MM.1S (cell line): Measurements from ENCODE around the gene ATF7IP2.

Experiments used
- DNase-seq: peaks from one replicate; pipeline ENCODE4 v3.0.0-alpha.2; 2015
- H2AFZ ChIP-seq: fragments of 300-600 bp; sonication (generic); 2 replicates; pipeline ENCODE4 v1.6.0; 2016; ENCODE audit warnings: antibody characterized with exemption, low read length
- H3F3A ChIP-seq: fragments of 300-600 bp; sonication (generic); 2 replicates; pipeline ENCODE4 v1.6.1; 2016; ENCODE audit warnings: mild to moderate bottlenecking, antibody characterized with exemption, low read length, moderate library complexity, mixed read lengths; ENCODE audit not compliant: insufficient read depth
- H3K27ac ChIP-seq: fragments of 300-600 bp; sonication (generic); 2 replicates; pipeline ENCODE4 v1.5.1; 2016; ENCODE audit warnings: mild to moderate bottlenecking, low read length
- H3K27me3 ChIP-seq: fragments of 300-600 bp; sonication (generic); replicated peaks from 2 replicates; pipeline ENCODE4 v1.6.0; 2016; ENCODE audit warnings: low read length; ENCODE audit not compliant: insufficient read depth
- H3K36me3 ChIP-seq: fragments of 300-600 bp; sonication (generic); replicated peaks from 2 replicates; pipeline ENCODE4 v1.6.1; 2016; ENCODE audit warnings: mild to moderate bottlenecking, low read length, mixed read lengths; ENCODE audit not compliant: insufficient read depth
- H3K4me1 ChIP-seq: fragments of 300-600 bp; sonication (generic); 2 replicates; pipeline ENCODE4 v1.6.1; 2016; ENCODE audit warnings: low read length, mixed read lengths
- H3K4me2 ChIP-seq: fragments of 300-600 bp; sonication (generic); 2 replicates; pipeline ENCODE4 v1.6.0; 2016; ENCODE audit warnings: low read depth, low read length
- H3K4me3 ChIP-seq: fragments of 300-600 bp; sonication (generic); 2 replicates; pipeline ENCODE4 v1.5.1; 2016; ENCODE audit warnings: low read length, mixed read lengths
- H3K79me2 ChIP-seq: fragments of 300-600 bp; sonication (generic); 2 replicates; pipeline ENCODE4 v1.6.1; 2016; ENCODE audit warnings: mixed run types, low read length, mixed read lengths
- H3K9ac ChIP-seq: fragments of 300-600 bp; sonication (generic); 2 replicates; pipeline ENCODE4 v1.6.1; 2016; ENCODE audit warnings: low read length, mixed read lengths
- H3K9me2 ChIP-seq: fragments of 300-600 bp; sonication (generic); replicated peaks from 2 replicates; pipeline ENCODE4 v1.6.1; 2016; ENCODE audit warnings: mild to moderate bottlenecking, low read length, mixed read lengths; ENCODE audit not compliant: insufficient read depth
- H3K9me3 ChIP-seq: fragments of 300-600 bp; sonication (generic); replicated peaks from 2 replicates; pipeline ENCODE4 v1.6.1; 2016; ENCODE audit warnings: mild to moderate bottlenecking, low read length, mixed read lengths; ENCODE audit not compliant: insufficient read depth
- H4K20me1 ChIP-seq: fragments of 300-600 bp; sonication (generic); 2 replicates; pipeline ENCODE4 v1.6.1; 2016; ENCODE audit warnings: mild to moderate bottlenecking, low read length, moderate library complexity, mixed read lengths; ENCODE audit not compliant: insufficient read depth
- EZH2 ChIP-seq: fragments of 300-600 bp; sonication (generic); optimal IDR thresholded peaks from 2 replicates; pipeline ENCODE3; 2017; ENCODE audit warnings: low read depth, mild to moderate bottlenecking, antibody characterized with exemption, low read length, mixed read lengths
- EZH2phosphoT487 ChIP-seq: fragments of 300-600 bp; sonication (generic); IDR thresholded peaks from 2 replicates; pipeline ENCODE4 v1.6.1; 2018; ENCODE audit warnings: antibody characterized with exemption, low read length
- TF ChIP-seq, protein P1 (sequence below): fragments of 300-600 bp; sonication (generic); IDR thresholded peaks from 2 replicates; pipeline ENCODE4 v1.5.1; 2016; ENCODE audit warnings: antibody characterized with exemption, low read length, mixed read lengths

The ATF7IP2 gene

GRCh38 chr16:10480151-10480550 lies 94.3 kb downstream of the ATF7IP2 start:
- no peak for DNase-seq
- Histone ChIP-seq H3K36me3 (no peaks in the 10 kb centered on the region), H3K9me2 (no peaks in the 10 kb centered on the region), H3K27me3 (no peaks in the 10 kb centered on the region), H4K20me1 (no peaks in the 10 kb centered on the region), H3F3A (no peaks in the 10 kb centered on the region), H3K27ac (no peak overlapping the region), H3K79me2 (no peaks in the 10 kb centered on the region), H3K9me3 (no peaks in the 10 kb centered on the region), H3K9ac (no peak overlapping the region), H3K4me3 (no peak overlapping the region), H2AFZ (no peak overlapping the region), H3K4me2 (no peak overlapping the region), H3K4me1 (no peaks in the 10 kb centered on the region)
- TF ChIP-seq EZH2 (no peak), EZH2phosphoT487 (no peak)

- Histone ChIP-seq H3K4me1 (no peaks in the 10 kb centered on the region), H3K9me2 (no peaks in the 10 kb centered on the region), H3K79me2 (no peaks in the 10 kb centered on the region), H4K20me1 (no peaks in the 10 kb centered on the region), H2AFZ (no peak overlapping the region), H3K4me3 (no peak overlapping the region), H3K27me3 (no peaks in the 10 kb centered on the region), H3F3A (no peaks in the 10 kb centered on the region), H3K9ac (no peak overlapping the region), H3K27ac (no peak overlapping the region), H3K4me2 (no peak overlapping the region), H3K36me3 (no peaks in the 10 kb centered on the region), H3K9me3 (no peaks in the 10 kb centered on the region)
- no peak for DNase-seq
- TF ChIP-seq EZH2 (no peak), EZH2phosphoT487 (no peak)
- TF ChIP-seq, protein P1, sequence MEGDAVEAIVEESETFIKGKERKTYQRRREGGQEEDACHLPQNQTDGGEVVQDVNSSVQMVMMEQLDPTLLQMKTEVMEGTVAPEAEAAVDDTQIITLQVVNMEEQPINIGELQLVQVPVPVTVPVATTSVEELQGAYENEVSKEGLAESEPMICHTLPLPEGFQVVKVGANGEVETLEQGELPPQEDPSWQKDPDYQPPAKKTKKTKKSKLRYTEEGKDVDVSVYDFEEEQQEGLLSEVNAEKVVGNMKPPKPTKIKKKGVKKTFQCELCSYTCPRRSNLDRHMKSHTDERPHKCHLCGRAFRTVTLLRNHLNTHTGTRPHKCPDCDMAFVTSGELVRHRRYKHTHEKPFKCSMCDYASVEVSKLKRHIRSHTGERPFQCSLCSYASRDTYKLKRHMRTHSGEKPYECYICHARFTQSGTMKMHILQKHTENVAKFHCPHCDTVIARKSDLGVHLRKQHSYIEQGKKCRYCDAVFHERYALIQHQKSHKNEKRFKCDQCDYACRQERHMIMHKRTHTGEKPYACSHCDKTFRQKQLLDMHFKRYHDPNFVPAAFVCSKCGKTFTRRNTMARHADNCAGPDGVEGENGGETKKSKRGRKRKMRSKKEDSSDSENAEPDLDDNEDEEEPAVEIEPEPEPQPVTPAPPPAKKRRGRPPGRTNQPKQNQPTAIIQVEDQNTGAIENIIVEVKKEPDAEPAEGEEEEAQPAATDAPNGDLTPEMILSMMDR, result no peak
Measured at GRCh38 chr16:10485159-10485558, 99.3 kb downstream of the ATF7IP2 start.

DNA sequence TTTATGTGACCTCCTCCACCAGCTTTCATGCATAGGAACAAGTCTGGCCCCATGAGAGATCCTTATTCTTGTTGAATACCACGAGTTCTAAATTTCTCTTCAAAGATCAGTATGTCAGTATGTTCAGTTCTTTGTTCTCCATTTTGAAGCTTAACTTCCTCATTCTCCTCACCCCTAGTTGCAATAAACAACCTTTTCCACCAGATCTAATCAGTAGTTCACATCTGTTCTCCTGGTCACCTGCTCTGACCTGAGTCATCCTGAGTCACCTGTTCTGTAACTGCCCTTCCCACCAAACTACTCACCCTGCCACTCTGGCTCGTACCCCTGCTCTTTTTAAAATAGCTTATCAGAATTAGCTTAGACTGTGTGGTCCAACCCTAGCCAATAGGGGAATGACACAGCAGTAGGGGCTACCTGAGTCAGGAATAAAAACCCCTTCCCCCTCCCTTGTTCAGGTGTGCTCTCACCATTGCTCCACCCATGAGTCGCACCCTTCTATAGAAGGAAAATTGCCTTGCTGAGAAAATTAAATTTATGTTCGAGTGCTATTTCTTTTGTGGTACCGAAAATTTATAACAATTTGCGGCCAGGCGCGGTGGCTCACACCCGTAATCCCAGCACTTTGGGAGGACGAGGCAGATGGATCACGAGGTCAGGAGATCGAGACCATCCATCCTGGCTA lies 100.0 kb downstream of the ATF7IP2 start:
- H3K9ac ChIP-seq, result no peak overlapping the region
- H3K9me3 ChIP-seq, result no peaks in the 10 kb centered on the region

DNA sequence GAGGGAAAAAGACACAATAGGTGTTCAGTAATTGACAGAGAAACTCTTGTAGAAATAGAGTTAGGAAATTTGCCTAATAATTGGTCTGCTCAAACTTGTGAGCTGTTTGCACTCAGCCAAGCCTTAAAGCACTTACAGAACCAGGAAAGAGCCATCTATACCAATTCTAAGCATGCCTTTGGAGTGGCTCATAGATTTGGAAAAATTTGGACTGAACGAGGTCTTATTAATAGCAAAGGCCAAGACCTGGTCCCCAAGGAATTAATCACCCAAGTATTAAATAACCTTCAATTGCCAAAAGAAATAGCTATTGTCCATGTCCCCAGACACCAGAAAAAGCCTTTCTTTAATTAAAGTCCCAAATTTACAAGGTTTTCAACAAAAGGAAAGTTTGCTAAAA lies 104.3 kb downstream of the ATF7IP2 start:
- no peak for DNase-seq
- no peaks in the 10 kb centered on the region for H3K9me2 ChIP-seq
- no peaks in the 10 kb centered on the region for H3K36me3 ChIP-seq
- no peaks in the 10 kb centered on the region for H3K9me3 ChIP-seq
- no peak overlapping the region for H3K9ac ChIP-seq
- H4K20me1 ChIP-seq, result no peaks in the 10 kb centered on the region
- H3K27ac ChIP-seq, result no peak overlapping the region
- no peak overlapping the region for H2AFZ ChIP-seq
- no peak for TF ChIP-seq EZH2
- TF ChIP-seq EZH2phosphoT487, result no peak
- TF ChIP-seq, protein P1, result no peak
- no peak overlapping the region for H3K4me3 ChIP-seq
- no peaks in the 10 kb centered on the region for H3F3A ChIP-seq
- H3K4me1 ChIP-seq, result no peaks in the 10 kb centered on the region
- H3K4me2 ChIP-seq, result no peak overlapping the region
- no peaks in the 10 kb centered on the region for H3K27me3 ChIP-seq
- no peaks in the 10 kb centered on the region for H3K79me2 ChIP-seq

More for the DNA sequence above, 100.0 kb downstream of the ATF7IP2 start:
- H2AFZ ChIP-seq, result no peak overlapping the region
- H3K36me3 ChIP-seq, result no peaks in the 10 kb centered on the region
- H3K4me2 ChIP-seq, result no peak overlapping the region
- no peaks in the 10 kb centered on the region for H3F3A ChIP-seq
- H3K4me1 ChIP-seq, result no peaks in the 10 kb centered on the region
- TF ChIP-seq EZH2phosphoT487, result no peak
- TF ChIP-seq, protein P1, result no peak
- TF ChIP-seq EZH2, result no peak
- no peaks in the 10 kb centered on the region for H4K20me1 ChIP-seq
- no peak overlapping the region for H3K4me3 ChIP-seq
- no peak for DNase-seq
- H3K9me2 ChIP-seq, result no peaks in the 10 kb centered on the region
- no peaks in the 10 kb centered on the region for H3K79me2 ChIP-seq
- H3K27me3 ChIP-seq, result no peaks in the 10 kb centered on the region
- H3K27ac ChIP-seq, result no peak overlapping the region
